ENCODE results near the gene ZNF302. TPM values are rescaled to one million over a fixed set of nuclear protein-coding genes. Genes with fewer than 3 reads are reported as not detected.

ZNF302 gene
- total RNA-seq, 4 donors from 2014 or later = 14.9 to 43.2 (median 28.2) TPM

- Histone ChIP-seq H3K27me3 (no peaks in the 10 kb centered on the region), H3K4me1 (no peaks in the 10 kb centered on the region), H3K36me3 (peaks cover 7 to 29% of the 10 kb centered on the region in 2 donors), H3K27ac (no peak overlapping the region), H3K9me3 (no peaks in the 10 kb centered on the region), H3K4me3 (no peak overlapping the region)
- TF ChIP-seq CTCF (IDR thresholded peaks at IDR 0.05 in 4 of 5, conservative IDR thresholded peaks at IDR 0.05 in 1 of 5) (no peak), POLR2A (IDR thresholded peaks at IDR 0.05) (no peak)
- no peak for ATAC-seq
- DNase-seq = no peak
- in situ Hi-C loops (cut with MboI; ENCODE audit: low sequenced_read_pairs in 4 of 4) = no loop called here
- intact Hi-C loops (cut with DNase I; ENCODE audit: low total_unique reads) = no loop called here
Measured at GRCh38 chr19:34688592-34688991, 11.1 kb downstream of the ZNF302 start.

GRCh38 chr19:34690372-34690771, 12.9 kb downstream of the ZNF302 start:
- in situ Hi-C loops (cut with MboI; ENCODE audit: low sequenced_read_pairs in 4 of 4) = no loop called here
- TF ChIP-seq POLR2A (IDR thresholded peaks at IDR 0.05) = no peak
- no peak for TF ChIP-seq CTCF (IDR thresholded peaks at IDR 0.05 in 4 of 5, conservative IDR thresholded peaks at IDR 0.05 in 1 of 5)

GRCh38 chr19:34692549-34692948, 15.1 kb downstream of the ZNF302 start:
- Histone ChIP-seq H3K27ac (no peak overlapping the region), H3K4me3 (no peak overlapping the region), H3K4me1 (no peaks in the 10 kb centered on the region), H3K36me3 (no peaks in the 10 kb centered on the region), H3K9me3 (no peaks in the 10 kb centered on the region), H3K27me3 (no peaks in the 10 kb centered on the region)
- ATAC-seq = no peak
- in situ Hi-C loops (cut with MboI; ENCODE audit: low sequenced_read_pairs in 4 of 4) (no loop called here), intact Hi-C loops (cut with DNase I; ENCODE audit: low total_unique reads) (no loop called here)
- DNase-seq = no peak
- TF ChIP-seq CTCF (IDR thresholded peaks at IDR 0.05 in 4 of 5, conservative IDR thresholded peaks at IDR 0.05 in 1 of 5) = no peak
- TF ChIP-seq POLR2A (IDR thresholded peaks at IDR 0.05) = no peak

More at GRCh38 chr19:34690372-34690771, 12.9 kb downstream of the ZNF302 start:
- Histone ChIP-seq H3K4me3 (no peak overlapping the region), H3K9me3 (no peaks in the 10 kb centered on the region), H3K36me3 (peaks cover 3 to 12% of the 10 kb centered on the region in 2 donors), H3K27ac (no peak overlapping the region), H3K27me3 (no peaks in the 10 kb centered on the region), H3K4me1 (no peaks in the 10 kb centered on the region)
- intact Hi-C loops (cut with DNase I; ENCODE audit: low total_unique reads) = no loop called here
- DNase-seq (no peak), ATAC-seq (no peak)

GRCh38 chr19:34707661-34708060, 30.2 kb downstream of the ZNF302 start:
- intact Hi-C loops (cut with DNase I; ENCODE audit: low total_unique reads) (no loop called here), in situ Hi-C loops (cut with MboI; ENCODE audit: low sequenced_read_pairs in 4 of 4) (loop anchor here in 1 of 4 donors (25.0 kb wide), 1 partner anchor 195 kb away; no protein-coding TSS in a partner anchor)
- TF ChIP-seq CTCF (IDR thresholded peaks at IDR 0.05 in 4 of 5, conservative IDR thresholded peaks at IDR 0.05 in 1 of 5) (no peak), POLR2A (IDR thresholded peaks at IDR 0.05) (no peak)
- Histone ChIP-seq H3K36me3 (no peaks in the 10 kb centered on the region), H3K4me3 (no peak overlapping the region), H3K4me1 (no peaks in the 10 kb centered on the region), H3K27me3 (no peaks in the 10 kb centered on the region), H3K9me3 (no peaks in the 10 kb centered on the region), H3K27ac (no peak overlapping the region)
- DNase-seq (no peak), ATAC-seq (no peak)

GRCh38 chr19:34711890-34712289, 34.4 kb downstream of the ZNF302 start:
- in situ Hi-C loops (cut with MboI; ENCODE audit: low sequenced_read_pairs in 4 of 4) = loop anchor here (5.0 to 25.0 kb wide), 6 partner anchors 60 to 217 kb away; no protein-coding TSS in a partner anchor

More at GRCh38 chr19:34711890-34712289, 34.4 kb downstream of the ZNF302 start:
- no peaks in the 10 kb centered on the region for H3K4me1 ChIP-seq
- intact Hi-C loops (cut with DNase I; ENCODE audit: low total_unique reads) = loop anchor here (1.0 to 2.0 kb wide), 3 partner anchors 73 to 211 kb away; no protein-coding TSS in a partner anchor
- no peaks in the 10 kb centered on the region for H3K27me3 ChIP-seq
- no peaks in the 10 kb centered on the region for H3K9me3 ChIP-seq
- ATAC-seq (no peak), DNase-seq (no peak)
- TF ChIP-seq CTCF (IDR thresholded peaks at IDR 0.05 in 4 of 5, conservative IDR thresholded peaks at IDR 0.05 in 1 of 5) (no peak), POLR2A (IDR thresholded peaks at IDR 0.05) (no peak)
- no peaks in the 10 kb centered on the region for H3K36me3 ChIP-seq
- no peak overlapping the region for H3K4me3 ChIP-seq
- no peak overlapping the region for H3K27ac ChIP-seq
